HG03066 (cell line): ENCODE results near the gene ADGRB3.
"Not testable (repeated sequence)": the region's sequence is repeated elsewhere in the genome, so short reads cannot be mapped to it uniquely, and the experiment has no call there.

ENCODE experiments used
- ATAC-seq: cut with Tn5 transposase; IDR thresholded peaks from one replicate; pipeline ENCODE4 v1.9.1; 2021; ENCODE audit warnings: low read depth; ENCODE audit not compliant: unreplicated experiment

Gene ADGRB3

DNA sequence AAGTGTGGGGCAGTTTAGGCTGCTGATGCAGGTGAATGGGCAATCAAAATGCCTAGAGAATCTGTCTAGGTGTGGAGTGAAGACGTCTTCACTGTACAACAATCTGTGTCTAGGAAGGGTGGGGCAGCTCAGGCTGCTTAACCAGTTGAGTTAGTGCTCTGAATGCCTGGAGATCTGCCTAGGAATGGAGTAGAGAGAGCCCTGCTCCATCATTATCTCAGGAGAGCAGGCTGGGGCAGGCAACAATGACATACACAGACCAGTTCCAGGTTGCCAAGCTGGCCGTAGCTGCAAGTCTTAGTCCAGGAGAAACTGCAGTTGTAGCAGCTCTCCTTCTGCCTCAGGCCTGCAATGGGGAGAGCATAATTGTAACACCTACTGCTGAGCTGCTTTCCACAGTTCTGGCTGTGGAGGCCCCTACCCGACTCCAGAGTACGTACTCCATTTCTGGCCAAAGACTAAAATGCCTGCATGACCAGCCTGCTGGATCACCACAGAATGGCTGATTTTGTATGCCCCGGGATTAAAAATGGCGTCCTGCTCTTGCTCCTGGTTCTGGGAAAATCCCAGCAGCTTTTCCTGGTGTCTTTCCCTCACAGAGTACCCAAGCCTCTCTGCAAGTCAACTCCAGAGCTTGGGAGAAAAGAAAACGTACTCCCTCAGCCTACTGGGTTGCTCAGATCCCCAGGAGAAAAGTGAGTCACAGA, 545.4 kb downstream of the ADGRB3 start:
- no peak for ATAC-seq

DNA sequence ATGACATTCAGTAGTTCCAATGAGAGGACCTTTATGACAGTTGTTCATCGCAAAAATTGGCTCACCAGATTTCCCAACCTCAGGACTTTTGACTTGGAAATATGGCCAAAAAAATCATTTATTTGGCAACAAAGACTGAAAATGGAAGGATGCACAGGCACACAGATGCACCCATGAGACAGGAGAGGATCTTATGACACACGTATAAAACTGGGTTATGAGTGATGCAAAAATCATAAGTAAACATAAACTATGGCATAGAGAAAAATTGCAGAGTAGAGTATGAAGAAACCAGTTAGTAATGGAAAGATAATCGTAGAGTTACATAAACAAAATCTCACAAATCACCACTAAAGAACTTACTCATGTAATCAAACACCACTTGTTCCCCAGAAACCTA, 546.9 kb downstream of the ADGRB3 start:
- ATAC-seq, result no peak

DNA sequence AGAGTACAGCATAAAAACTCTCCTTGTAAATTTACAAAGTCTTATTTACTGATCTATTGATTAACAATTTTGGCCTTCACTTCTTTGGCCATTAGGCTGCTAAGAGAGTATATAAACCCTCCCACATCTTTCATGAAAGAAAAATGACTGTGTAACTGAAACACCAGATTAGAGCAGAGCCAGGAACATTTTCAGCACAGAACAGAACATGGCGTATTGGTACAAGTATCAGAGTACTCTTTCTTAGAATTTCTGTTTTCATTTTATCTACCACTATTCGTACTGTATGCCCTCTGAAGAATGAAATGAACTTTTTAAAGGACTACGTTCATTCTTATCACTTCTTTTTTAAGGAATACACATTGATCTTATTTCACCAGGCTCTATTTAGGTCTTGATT, 550.2 kb downstream of the ADGRB3 start:
- ATAC-seq, result no peak

DNA sequence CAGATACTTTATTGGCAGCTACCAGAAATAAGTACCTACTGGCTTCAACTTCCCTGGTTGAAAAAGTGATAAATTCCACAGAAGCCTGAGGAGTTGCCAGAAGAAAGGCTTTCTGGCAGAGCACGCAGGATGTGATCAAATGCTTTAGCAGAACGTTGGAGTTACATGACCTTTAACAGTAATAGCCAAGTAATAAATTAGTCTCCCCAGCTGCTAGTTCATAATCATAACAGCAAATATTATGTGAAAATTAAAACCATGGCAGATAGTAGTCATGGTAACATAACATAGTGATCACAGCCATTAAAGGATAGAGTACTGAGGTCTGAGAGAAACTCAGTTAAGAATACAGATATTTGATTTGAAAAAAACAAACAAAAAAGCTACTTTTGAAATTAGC, 567.7 kb downstream of the ADGRB3 start:
- no peak for ATAC-seq

DNA sequence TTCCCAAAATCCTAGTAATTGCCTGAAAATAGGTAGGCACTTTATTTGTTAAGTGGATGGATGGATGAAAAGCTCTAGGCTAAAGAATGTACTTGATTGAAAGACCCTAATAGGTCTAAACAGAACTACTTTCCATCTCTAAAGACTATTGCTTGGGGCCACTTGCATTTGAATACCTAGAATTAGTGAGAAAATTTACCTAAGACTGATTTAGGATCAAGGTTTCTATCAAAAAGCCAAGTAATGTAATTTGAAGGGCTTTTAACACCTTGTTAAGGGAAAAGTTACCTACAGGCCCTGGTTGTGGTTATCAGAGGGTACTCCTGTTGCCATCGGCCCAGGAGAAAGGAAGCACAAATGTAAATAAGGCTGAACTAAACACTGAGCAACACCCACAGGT, 581.0 kb downstream of the ADGRB3 start:
- no peak for ATAC-seq

DNA sequence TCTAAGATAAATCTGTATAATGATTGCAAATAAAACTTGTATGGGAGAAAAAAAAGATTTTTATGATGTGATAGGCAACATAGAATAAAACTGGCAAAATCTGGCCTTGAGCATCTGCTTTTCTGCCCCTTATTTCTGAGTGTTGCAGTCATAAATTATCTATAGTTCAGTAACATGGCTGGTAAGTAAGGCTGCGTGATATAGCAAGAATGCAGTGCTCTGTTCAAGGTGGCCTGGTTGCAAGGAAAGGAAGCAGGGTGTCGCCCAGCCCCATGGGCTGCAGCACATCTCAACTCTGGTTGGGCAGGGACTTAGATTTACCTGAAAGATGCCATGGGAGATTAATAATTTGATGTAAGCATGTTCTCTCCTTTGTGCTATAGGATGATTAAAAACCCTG, 582.3 kb downstream of the ADGRB3 start:
- ATAC-seq, result no peak

DNA sequence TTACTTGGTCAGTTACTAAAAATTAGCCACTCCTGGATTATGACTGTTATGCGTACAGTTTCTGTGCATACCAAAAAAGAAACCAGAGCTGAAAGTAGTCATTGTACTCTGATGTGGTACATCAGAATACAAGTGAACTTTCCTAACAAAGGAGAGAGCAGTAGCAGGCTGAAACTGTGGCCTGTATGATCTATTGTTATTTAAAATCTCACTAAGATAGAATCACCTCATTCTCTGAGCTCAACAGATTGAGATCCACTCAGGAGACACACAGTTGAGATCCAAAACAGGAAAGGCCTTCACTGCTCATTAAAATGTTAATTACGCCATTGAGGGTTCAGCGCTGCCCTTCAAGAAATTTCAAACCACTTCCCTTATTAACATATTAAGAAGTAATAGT, 585.3 kb downstream of the ADGRB3 start:
- ATAC-seq, result no peak

DNA sequence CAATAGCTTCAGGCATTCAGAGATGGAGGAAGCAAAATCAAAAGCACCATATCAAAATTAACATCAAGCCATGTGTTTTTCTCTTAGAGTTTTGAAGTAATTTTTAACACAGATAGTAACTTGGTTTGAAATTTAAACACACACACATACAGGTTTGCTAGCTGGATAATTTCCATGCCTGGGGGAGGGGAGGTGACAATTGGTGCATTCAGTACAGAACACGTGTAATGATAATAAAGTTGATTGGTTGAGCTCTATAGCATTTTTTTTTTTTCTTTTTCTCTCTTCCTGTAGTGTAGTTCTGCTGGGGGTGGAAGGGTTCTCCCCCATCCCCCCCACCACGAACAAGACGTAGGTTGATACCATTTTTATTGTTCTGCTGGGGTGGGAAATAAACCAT, 596.9 kb downstream of the ADGRB3 start:
- ATAC-seq, result no peak

DNA sequence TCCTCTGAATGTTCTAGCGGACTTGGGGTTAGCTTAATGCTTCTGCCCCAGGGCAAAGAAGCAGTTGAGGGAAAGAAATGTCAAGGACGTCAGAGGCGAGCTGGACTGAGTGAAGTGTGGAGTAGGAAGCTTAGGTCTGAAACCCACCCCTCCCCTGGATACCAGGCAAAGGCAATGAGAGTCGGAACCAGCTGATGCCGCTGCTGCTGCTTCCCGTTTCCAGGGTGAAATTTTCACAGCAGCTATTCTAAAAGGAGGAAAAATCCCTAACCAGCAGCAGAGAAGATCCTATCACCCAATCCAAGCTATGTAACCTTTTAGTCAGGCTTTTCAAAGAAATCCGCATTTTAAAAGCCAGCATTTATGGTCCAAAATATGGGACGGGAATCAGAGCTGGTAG, 597.4 kb downstream of the ADGRB3 start:
- ATAC-seq, result no peak

DNA sequence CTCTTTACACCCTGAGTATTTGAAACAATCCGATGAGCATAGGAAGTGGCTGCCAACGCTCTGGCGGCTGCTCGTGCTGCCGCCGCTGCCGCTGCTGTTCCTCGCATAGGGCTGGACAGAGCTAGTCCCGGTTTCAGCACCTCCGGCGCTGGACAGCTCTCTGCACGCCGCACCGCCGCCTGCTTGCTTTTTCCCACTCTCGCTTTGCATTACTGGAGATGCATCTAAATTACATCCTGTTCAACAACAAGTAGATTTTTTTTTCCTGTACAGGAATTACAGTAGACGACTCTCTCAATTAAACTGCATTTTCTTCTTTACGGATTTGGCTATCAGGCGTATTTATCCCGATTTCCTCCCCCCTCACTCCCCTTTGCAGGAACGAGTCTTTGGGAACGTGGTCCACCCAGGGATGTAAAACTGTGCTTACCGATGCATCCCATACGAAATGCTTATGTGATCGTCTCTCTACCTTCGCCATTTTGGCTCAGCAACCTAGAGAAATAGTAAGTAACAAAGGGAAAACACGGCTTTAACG, 597.9 kb downstream of the ADGRB3 start:
- peak; percentile 83 for ATAC-seq

DNA sequence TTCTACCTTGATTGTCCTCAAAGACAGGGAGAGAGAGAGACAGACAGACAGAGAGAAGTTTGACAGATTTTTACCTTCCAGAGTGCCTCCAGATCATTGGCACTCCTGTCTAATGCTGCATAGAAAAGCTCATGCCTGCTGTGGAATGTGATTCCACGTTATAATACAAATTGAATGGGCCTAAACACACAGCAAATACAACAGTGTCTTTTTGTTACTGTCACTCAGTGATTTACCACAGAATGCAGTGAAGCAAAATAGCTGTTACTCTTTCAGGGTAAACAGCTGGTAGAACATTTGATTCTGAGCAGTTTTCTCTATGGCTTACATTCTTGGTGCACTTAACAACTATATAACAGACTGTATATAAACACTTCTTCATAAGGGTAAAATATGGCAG, 603.0 kb downstream of the ADGRB3 start:
- ATAC-seq, result no peak

DNA sequence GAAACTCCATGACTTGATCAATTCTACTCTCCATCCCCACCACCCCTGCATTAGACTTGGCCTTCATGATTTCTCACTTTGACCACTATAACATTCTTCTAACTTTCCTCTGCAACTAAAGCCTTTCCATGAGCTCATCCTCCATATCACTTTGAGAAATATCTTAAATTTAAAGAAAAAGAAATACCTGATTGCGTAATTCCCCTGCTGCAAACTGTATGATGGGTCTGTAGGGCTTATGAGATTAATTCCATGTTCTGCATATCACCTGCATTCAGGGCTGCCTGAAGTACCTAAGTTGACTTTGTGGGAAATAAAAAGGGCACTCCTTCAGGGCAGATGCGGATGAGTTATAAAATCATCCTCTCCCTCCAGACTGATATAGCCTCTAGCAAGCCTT, 611.9 kb downstream of the ADGRB3 start:
- ATAC-seq, result no peak

DNA sequence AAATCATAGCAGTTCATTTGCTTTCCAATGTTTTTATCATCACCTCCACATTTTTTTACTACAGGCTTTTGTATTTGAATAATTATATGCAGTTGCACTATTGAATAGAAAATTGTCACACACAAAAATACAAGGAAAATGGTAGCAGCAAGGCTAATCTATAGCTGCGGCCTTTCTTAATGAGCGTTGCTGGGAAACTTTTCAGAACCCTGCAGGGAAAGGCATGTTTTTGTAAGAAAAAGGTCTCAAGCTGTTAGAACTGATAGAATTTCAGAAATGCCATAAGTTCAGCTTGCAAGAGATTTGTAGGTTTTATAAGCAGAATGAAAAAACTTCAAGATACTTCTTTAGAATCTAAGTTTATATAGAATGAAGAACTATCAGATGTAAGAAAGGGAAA, 625.9 kb downstream of the ADGRB3 start:
- no peak for ATAC-seq

DNA sequence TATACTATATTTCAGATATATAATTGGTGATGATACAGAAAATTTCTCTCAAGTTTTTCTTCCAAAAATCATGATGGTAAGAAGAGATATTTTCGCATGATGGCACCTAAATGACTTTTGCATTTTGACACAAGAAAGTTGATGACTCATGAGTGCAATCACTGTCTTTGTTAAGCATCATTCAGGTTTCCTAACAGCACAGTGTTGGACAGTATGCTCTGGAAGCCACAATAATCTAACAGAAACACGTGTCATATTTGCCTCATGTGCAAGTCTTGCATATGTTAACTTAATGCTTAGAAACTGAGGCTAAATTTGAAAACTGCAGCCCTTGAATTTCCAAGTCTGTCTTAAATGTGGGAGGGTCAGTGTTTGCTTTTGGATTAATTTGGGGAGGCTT, 628.2 kb downstream of the ADGRB3 start:
- ATAC-seq, result no peak

DNA sequence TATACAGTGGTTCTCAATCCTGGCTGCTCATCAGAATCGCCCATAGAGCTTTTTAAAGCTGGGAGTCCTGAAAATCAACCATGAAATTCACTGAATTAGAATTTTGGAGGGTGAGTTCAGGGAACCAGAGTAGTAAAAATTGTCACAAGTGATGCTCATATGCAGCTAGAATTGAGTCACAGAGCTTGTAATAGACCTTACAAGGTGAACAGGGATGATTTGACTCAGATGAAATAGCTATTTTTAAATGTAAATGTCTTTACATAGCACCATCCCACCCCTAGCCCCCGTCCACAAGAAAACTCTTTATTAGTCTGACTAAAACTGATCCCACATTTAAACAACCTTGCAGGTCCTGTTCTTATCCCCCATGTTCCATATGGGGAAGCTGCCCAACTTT, 630.0 kb downstream of the ADGRB3 start:
- no peak for ATAC-seq

DNA sequence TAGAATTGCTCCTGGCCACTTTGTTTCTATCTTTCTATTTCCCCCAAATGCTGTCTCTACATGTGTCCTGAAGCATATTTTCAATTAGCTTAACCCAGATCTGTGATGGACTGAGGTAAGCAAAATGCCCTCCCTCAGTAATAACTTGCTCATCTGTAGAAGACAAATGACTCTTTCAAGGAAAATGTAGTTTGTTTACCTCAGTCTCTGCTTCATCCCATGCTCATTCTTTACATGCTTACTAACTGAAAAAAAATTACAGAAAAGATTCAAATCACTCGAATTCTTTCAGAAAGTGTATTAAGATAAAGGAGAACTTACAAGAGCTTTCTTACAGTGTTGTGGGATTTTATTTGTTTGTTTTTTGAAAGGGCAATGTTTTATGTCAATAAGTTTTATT, 630.6 kb downstream of the ADGRB3 start:
- no peak for ATAC-seq

DNA sequence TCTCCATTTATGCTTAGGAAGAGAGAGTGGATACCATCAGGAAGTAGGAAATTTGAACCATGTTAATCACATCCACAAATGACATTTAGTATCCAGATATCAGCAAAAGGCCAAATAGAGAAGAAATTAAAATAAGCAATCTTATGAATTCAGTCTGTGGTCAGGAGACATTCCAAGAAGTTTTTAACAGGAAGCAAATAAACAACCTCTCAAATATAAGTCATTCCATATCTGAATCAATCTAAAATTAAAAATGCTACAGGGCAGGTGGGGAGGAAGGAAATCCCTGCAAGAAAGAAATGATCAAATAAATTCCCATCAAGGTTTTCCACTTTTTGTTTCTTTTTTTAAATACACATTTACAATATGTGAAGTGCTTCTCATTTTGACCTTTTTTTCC, 641.1 kb downstream of the ADGRB3 start:
- ATAC-seq, result no peak

DNA sequence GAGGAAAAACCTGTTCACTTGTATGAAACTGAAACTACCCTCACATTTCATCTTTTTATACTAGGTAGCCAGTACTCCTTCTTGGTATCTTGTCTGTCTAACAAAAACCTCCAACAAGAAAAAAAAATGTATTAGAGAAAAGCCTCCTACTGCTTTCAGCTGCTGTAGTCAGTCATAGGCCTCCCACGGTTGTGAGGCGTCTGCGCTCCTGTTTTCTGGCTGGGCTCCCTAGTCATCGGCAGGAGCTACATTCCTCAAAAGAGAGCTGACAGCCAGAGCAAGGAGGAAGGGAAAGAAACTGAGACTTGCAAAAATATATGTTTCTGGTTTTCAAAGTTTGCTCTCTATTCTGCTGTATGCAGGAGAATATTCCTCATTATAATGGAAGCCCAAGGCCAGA, 644.7 kb downstream of the ADGRB3 start:
- ATAC-seq, result no peak

DNA sequence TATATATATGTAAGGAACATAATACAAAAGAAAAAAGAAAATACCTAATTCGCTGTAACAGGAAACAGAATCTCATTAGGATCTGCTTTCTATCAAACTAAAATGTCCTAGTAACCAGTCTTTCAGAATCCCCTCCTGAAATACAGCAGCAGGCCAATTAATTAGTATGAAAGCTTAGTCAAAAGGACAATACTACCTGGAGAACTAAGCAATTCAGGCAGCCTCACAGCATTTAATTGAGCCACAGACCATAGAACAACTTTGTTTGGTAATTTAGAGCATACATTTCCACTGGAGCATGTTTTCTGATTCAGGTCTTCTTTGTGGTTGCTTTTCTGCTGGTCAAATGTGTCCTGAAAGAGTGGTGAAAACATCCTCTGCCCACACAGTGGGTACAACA, 645.8 kb downstream of the ADGRB3 start:
- no peak for ATAC-seq

DNA sequence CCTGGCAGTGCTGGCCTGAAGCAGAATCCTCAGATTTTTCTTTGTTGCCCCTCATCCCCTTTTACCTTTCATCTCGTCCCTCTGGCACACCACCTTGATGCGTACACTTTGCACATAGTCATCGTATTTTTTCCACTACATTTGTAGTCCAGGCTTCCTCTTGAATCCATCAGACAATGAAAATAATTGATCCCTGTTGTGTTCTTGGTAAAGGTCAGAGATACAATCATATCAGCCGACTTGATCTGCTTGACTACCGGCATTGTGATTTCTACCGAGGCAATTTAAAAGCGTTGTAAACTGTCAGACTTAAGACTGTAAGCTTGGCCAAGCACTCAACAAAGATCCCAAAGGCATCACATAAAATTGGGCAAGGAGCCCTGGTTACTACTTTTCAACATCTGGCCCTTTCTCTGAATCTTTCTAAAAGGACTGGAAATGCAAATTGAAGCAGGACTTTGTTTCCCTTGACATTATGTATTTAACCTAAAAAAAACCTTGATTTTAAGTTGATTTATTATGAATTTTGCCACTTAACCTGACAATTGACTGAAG, 649.2 kb downstream of the ADGRB3 start:
- ATAC-seq, result no peak

DNA sequence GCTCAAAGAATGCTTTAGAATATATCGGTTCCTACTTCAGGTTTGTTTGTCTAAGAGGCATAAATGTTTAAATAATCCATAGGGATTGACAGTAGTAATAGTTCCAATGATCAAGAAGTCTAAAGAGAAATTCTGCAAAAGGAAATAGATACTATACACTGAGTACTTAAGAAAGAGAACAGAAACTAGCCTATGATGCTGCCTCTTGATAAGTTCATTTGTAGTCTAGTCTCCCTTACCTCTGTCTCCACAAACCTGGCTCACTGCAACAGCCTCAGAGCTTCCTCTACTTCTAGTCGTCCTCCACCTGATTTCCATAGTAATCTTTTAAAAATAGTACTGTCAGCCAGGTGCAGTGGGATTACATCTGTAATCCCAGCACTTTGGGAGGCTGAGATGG, 650.0 kb downstream of the ADGRB3 start:
- no peak for ATAC-seq

DNA sequence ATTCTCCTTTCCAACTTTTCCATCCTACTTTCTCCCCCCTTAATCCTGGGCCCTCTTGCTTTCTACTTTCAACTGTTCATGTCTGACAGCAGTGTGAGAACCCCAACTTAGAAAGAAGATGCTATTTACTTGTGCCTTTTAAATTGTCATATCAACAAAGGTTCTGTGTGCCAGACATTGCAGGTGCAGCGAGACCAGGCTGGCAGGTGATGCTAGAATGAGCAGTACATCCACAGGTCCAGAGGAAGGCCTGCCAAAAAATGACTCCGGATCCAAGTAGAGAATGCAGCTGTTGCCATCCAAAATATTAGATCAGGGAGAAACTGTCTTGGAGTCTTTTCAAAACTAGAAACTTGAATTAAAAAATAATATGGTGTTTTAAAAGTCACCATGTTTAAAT, 651.2 kb downstream of the ADGRB3 start:
- ATAC-seq, result no peak

DNA sequence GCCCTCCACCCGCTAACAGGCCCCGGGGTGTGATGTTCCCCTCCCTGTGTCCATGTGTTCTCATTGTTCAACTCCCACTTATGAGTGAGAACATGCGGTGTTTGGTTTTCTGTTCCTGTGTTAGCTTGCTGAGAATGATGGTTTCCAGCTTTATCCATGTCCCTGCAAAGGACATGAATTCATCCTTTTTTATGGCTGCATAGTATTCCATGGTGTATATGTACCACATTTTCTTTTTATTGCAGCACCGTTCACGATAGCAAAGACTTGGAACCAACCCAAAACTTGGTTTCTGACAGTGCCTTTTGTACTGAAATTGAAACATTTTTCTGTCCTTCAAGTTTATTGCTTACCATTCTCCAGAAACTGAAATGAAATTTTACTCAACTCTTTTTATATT, 653.1 kb downstream of the ADGRB3 start:
- ATAC-seq, result not testable (repeated sequence)
